DOHH2 (cell line): ENCODE results near the gene TMEM123.

Source experiments
- H3F3A ChIP-seq: fragments of 200-600 bp; sonication (generic), shearing (Covaris generic); 2 replicates; pipeline ENCODE4 v1.6.0; 2016; ENCODE audit warnings: antibody characterized with exemption, mild to moderate bottlenecking; ENCODE audit not compliant: control insufficient read depth, insufficient read depth
- H3K27ac ChIP-seq: fragments of 200-600 bp; sonication (generic); 2 replicates; pipeline ENCODE4 v1.5.1; 2014; ENCODE audit warnings: low read depth, mild to moderate bottlenecking, low read length, moderate library complexity
- H3K27me3 ChIP-seq: fragments of 200-600 bp; sonication (generic); 2 replicates; pipeline ENCODE4 v1.6.1; 2014; ENCODE audit warnings: mild to moderate bottlenecking, low read length, mixed read lengths; ENCODE audit not compliant: control insufficient read depth
- H3K36me3 ChIP-seq: fragments of 200-600 bp; sonication (generic); 2 replicates; pipeline ENCODE4 v1.6.1; 2014; ENCODE audit warnings: mild to moderate bottlenecking, low read length, moderate library complexity, mixed read lengths; ENCODE audit not compliant: control insufficient read depth
- H3K4me1 ChIP-seq: fragments of 200-600 bp; sonication (generic); 2 replicates; pipeline ENCODE4 v1.6.1; 2014; ENCODE audit warnings: mild to moderate bottlenecking, low read length, mixed read lengths; ENCODE audit not compliant: control insufficient read depth
- H3K4me2 ChIP-seq: fragments of 200-600 bp; sonication (generic); 2 replicates; pipeline ENCODE4 v1.6.0; 2014; ENCODE audit warnings: mild to moderate bottlenecking, low read length, moderate library complexity
- H3K4me3 ChIP-seq: fragments of 200-600 bp; sonication (generic); 2 replicates; pipeline ENCODE4 v1.5.1; 2014; ENCODE audit warnings: mild to moderate bottlenecking, low read length, mixed read lengths
- H3K79me2 ChIP-seq: fragments of 200-600 bp; sonication (generic); 2 replicates; pipeline ENCODE4 v1.6.1; 2014; ENCODE audit warnings: mild to moderate bottlenecking, low read length, mixed read lengths; ENCODE audit not compliant: control insufficient read depth
- H3K9me2 ChIP-seq: fragments of 200-600 bp; sonication (generic); replicated peaks from 2 replicates; pipeline ENCODE4 v1.6.1; 2014; ENCODE audit warnings: mild to moderate bottlenecking, low read length, mixed read lengths; ENCODE audit not compliant: control insufficient read depth
- H3K9me3 ChIP-seq: fragments of 200-600 bp; sonication (generic); 2 replicates; pipeline ENCODE4 v1.6.1; 2014; ENCODE audit warnings: antibody characterized with exemption, low read length, mixed read lengths; ENCODE audit not compliant: control insufficient read depth, insufficient read depth
- H4K20me1 ChIP-seq: fragments of 200-600 bp; sonication (generic); 2 replicates; pipeline ENCODE4 v1.6.0; 2014; ENCODE audit warnings: low read depth, mild to moderate bottlenecking, antibody characterized with exemption, low read length, moderate library complexity; ENCODE audit not compliant: control insufficient read depth, insufficient read depth
- CTCF ChIP-seq: fragments of 200-600 bp; sonication (generic); IDR thresholded peaks from one replicate; pipeline ENCODE4 v1.5.1; 2014; ENCODE audit warnings: antibody characterized with exemption, mild to moderate bottlenecking, low read depth, low read length; ENCODE audit not compliant: poor library complexity, severe bottlenecking
- EZH2phosphoT487 ChIP-seq: fragments of 200-600 bp; sonication (generic); IDR thresholded peaks from 2 replicates; pipeline ENCODE4 v1.6.1; 2017; ENCODE audit warnings: borderline replicate concordance, mild to moderate bottlenecking, antibody characterized with exemption, low read length, moderate library complexity, mixed read lengths

Gene TMEM123

DNA sequence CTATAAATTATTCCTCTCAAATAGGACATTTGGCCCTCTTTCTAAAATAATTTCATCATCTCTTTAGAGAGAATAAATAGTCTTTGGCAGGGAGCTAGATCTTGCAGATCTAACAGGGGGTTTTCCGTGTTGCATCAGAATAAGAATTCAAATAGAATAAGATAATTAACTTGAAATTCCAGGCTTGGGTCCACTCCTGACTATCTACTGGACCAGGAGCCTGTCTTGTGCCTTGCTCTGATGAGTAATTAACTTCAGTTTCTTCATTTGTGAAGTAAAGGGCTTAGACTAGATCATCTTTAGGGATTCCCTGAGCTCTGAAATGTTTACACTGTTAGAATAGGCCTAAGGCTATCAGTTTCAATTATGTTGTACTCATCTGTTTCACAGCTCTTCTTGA, 23.5 kb upstream of the TMEM123 start:
- no peaks in the 10 kb centered on the region; the same call in 1 of the 2 replicates for H3K36me3 ChIP-seq
- H3K4me2 ChIP-seq = peak overlapping the region; percentile 47
- H4K20me1 ChIP-seq = no peaks in the 10 kb centered on the region
- no peaks in the 10 kb centered on the region for H3F3A ChIP-seq
- peaks cover 59% of the 10 kb centered on the region for H3K4me1 ChIP-seq
- no peaks in the 10 kb centered on the region for H3K79me2 ChIP-seq
- H3K27me3 ChIP-seq = no peaks in the 10 kb centered on the region
- H3K9me2 ChIP-seq = no peaks in the 10 kb centered on the region
- H3K4me3 ChIP-seq = peak overlapping the region; percentile 29; the same call in 1 of the 2 replicates
- H3K27ac ChIP-seq = peak overlapping the region; percentile 58
- TF ChIP-seq CTCF = no peak
- no peak for TF ChIP-seq EZH2phosphoT487
- H3K9me3 ChIP-seq = no peaks in the 10 kb centered on the region

DNA sequence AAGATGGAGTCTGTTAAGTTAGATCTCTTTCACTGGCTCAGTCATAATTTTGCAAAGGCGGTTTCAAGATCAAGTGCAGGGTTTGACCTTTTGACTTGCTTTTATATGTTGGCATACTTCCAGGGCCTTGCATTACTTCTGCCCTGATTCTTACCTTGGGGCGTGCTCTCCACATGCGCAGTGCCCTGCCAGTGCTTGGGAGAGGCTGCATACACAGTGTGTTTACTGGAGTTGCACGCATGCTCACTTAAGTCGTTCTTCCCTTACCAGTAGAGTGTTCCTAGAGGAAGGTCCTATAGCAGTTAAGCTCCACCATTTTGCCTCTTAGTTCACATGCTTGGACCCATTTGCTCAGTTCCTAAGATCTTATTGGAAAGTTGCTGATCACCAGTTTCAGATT, 21.0 kb upstream of the TMEM123 start:
- Histone ChIP-seq H3K36me3 (no peaks in the 10 kb centered on the region; the same call in 1 of the 2 replicates), H3K4me1 (peaks cover 64% of the 10 kb centered on the region), H3K9me3 (no peaks in the 10 kb centered on the region), H3K79me2 (no peaks in the 10 kb centered on the region), H3K27me3 (no peaks in the 10 kb centered on the region), H3K4me2 (peak overlapping the region; percentile 50; the same call in 1 of the 2 replicates), H3K4me3 (no peak overlapping the region), H3K27ac (peak overlapping the region; percentile 58), H3F3A (no peaks in the 10 kb centered on the region), H3K9me2 (no peaks in the 10 kb centered on the region), H4K20me1 (no peaks in the 10 kb centered on the region)
- TF ChIP-seq EZH2phosphoT487 (no peak), CTCF (no peak)

GRCh38 chr11:102472127-102472526, 19.6 kb upstream of the TMEM123 start:
- H3K4me2 ChIP-seq = no peak overlapping the region
- H3K27me3 ChIP-seq = no peaks in the 10 kb centered on the region
- no peaks in the 10 kb centered on the region; the same call in 1 of the 2 replicates for H3K36me3 ChIP-seq
- H3K9me3 ChIP-seq = no peaks in the 10 kb centered on the region
- no peaks in the 10 kb centered on the region for H3F3A ChIP-seq
- H3K4me1 ChIP-seq = peaks cover 56% of the 10 kb centered on the region
- H3K4me3 ChIP-seq = no peak overlapping the region
- no peak overlapping the region for H3K27ac ChIP-seq
- TF ChIP-seq EZH2phosphoT487 (no peak), CTCF (no peak)
- H3K9me2 ChIP-seq = no peaks in the 10 kb centered on the region
- no peaks in the 10 kb centered on the region for H3K79me2 ChIP-seq
- no peaks in the 10 kb centered on the region for H4K20me1 ChIP-seq

DNA sequence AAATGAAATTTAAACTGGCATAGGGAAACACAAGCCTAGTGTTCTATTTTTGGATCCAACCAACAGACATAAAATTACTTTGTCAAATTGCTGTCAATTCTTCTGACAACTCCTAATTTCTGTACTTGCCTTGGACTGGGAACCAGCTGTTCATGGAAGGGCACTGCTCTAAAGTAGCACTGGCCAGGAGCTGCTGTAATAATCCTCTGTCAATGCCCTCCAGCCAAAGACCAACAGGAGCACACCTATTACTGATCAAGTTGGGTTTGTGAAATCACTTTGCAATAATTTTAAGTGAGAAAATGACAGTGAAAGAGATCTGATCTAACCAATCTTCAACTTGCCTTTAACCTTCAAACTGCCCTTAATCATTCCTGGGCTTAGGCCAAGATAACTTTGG, 18.9 kb upstream of the TMEM123 start:
- no peak overlapping the region for H3K27ac ChIP-seq
- no peaks in the 10 kb centered on the region for H3K9me3 ChIP-seq
- peaks cover 49% of the 10 kb centered on the region for H3K4me1 ChIP-seq
- no peaks in the 10 kb centered on the region for H3K9me2 ChIP-seq
- no peaks in the 10 kb centered on the region for H3K79me2 ChIP-seq
- no peak overlapping the region for H3K4me3 ChIP-seq
- no peaks in the 10 kb centered on the region for H3K27me3 ChIP-seq
- no peaks in the 10 kb centered on the region for H3K36me3 ChIP-seq
- H4K20me1 ChIP-seq = no peaks in the 10 kb centered on the region
- H3K4me2 ChIP-seq = no peak overlapping the region
- no peak for TF ChIP-seq EZH2phosphoT487
- TF ChIP-seq CTCF = no peak
- H3F3A ChIP-seq = no peaks in the 10 kb centered on the region
